MM.1S (cell line): ENCODE results near the gene C4orf33.

Source experiments
- DNase-seq: peaks from one replicate; pipeline ENCODE4 v3.0.0-alpha.2; 2015
- H2AFZ ChIP-seq: fragments of 300-600 bp; sonication (generic); 2 replicates; pipeline ENCODE4 v1.6.0; 2016; ENCODE audit warnings: antibody characterized with exemption, low read length
- H3F3A ChIP-seq: fragments of 300-600 bp; sonication (generic); 2 replicates; pipeline ENCODE4 v1.6.1; 2016; ENCODE audit warnings: mild to moderate bottlenecking, antibody characterized with exemption, low read length, moderate library complexity, mixed read lengths; ENCODE audit not compliant: insufficient read depth
- H3K27ac ChIP-seq: fragments of 300-600 bp; sonication (generic); 2 replicates; pipeline ENCODE4 v1.5.1; 2016; ENCODE audit warnings: mild to moderate bottlenecking, low read length
- H3K27me3 ChIP-seq: fragments of 300-600 bp; sonication (generic); replicated peaks from 2 replicates; pipeline ENCODE4 v1.6.0; 2016; ENCODE audit warnings: low read length; ENCODE audit not compliant: insufficient read depth
- H3K36me3 ChIP-seq: fragments of 300-600 bp; sonication (generic); replicated peaks from 2 replicates; pipeline ENCODE4 v1.6.1; 2016; ENCODE audit warnings: mild to moderate bottlenecking, low read length, mixed read lengths; ENCODE audit not compliant: insufficient read depth
- H3K4me1 ChIP-seq: fragments of 300-600 bp; sonication (generic); 2 replicates; pipeline ENCODE4 v1.6.1; 2016; ENCODE audit warnings: low read length, mixed read lengths
- H3K4me2 ChIP-seq: fragments of 300-600 bp; sonication (generic); 2 replicates; pipeline ENCODE4 v1.6.0; 2016; ENCODE audit warnings: low read depth, low read length
- H3K4me3 ChIP-seq: fragments of 300-600 bp; sonication (generic); 2 replicates; pipeline ENCODE4 v1.5.1; 2016; ENCODE audit warnings: low read length, mixed read lengths
- H3K79me2 ChIP-seq: fragments of 300-600 bp; sonication (generic); 2 replicates; pipeline ENCODE4 v1.6.1; 2016; ENCODE audit warnings: mixed run types, low read length, mixed read lengths
- H3K9ac ChIP-seq: fragments of 300-600 bp; sonication (generic); 2 replicates; pipeline ENCODE4 v1.6.1; 2016; ENCODE audit warnings: low read length, mixed read lengths
- H3K9me2 ChIP-seq: fragments of 300-600 bp; sonication (generic); replicated peaks from 2 replicates; pipeline ENCODE4 v1.6.1; 2016; ENCODE audit warnings: mild to moderate bottlenecking, low read length, mixed read lengths; ENCODE audit not compliant: insufficient read depth
- H3K9me3 ChIP-seq: fragments of 300-600 bp; sonication (generic); replicated peaks from 2 replicates; pipeline ENCODE4 v1.6.1; 2016; ENCODE audit warnings: mild to moderate bottlenecking, low read length, mixed read lengths; ENCODE audit not compliant: insufficient read depth
- H4K20me1 ChIP-seq: fragments of 300-600 bp; sonication (generic); 2 replicates; pipeline ENCODE4 v1.6.1; 2016; ENCODE audit warnings: mild to moderate bottlenecking, low read length, moderate library complexity, mixed read lengths; ENCODE audit not compliant: insufficient read depth
- EZH2 ChIP-seq: fragments of 300-600 bp; sonication (generic); optimal IDR thresholded peaks from 2 replicates; pipeline ENCODE3; 2017; ENCODE audit warnings: low read depth, mild to moderate bottlenecking, antibody characterized with exemption, low read length, mixed read lengths
- EZH2phosphoT487 ChIP-seq: fragments of 300-600 bp; sonication (generic); IDR thresholded peaks from 2 replicates; pipeline ENCODE4 v1.6.1; 2018; ENCODE audit warnings: antibody characterized with exemption, low read length
- TF ChIP-seq, protein P1 (sequence below): fragments of 300-600 bp; sonication (generic); IDR thresholded peaks from 2 replicates; pipeline ENCODE4 v1.5.1; 2016; ENCODE audit warnings: antibody characterized with exemption, low read length, mixed read lengths

Gene C4orf33

DNA sequence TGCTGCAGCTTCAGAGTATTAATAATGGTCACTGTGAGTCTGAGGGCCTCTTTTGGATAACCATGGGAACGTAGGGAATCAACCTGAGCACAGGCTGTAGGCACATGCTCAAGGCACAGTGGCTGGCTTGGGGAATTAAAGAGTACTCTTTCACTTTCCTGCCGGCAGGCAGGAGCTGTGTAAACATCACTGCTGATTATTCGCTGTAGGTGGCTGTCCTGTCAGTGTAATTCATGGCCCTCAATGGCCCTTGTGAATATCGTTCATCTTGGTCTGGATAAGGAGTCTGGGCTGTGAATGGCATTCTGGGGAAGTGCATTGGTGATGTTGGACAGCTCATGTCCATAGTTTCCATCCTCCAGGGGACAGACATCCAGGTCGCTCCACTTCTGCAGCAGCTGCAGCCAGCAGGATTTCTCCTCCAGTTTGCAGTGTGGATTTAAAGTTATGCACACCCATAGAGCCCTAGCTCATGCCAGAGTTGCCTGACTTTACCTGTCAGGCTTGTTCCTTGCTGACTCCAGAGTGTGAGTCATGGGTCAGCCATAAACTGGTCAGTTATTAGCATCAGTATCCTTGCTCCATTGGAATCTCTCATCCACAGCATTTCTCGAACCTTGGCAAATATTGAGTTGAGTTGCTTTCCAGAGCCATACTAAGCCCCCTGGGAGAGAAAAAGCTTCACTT is 43.0 kb downstream of the C4orf33 start:
- Histone ChIP-seq H3K27ac (no peak overlapping the region), H2AFZ (no peak overlapping the region), H3K4me2 (no peak overlapping the region), H3K79me2 (no peaks in the 10 kb centered on the region), H3K9ac (no peak overlapping the region), H3K4me1 (no peaks in the 10 kb centered on the region), H3K4me3 (no peak overlapping the region), H4K20me1 (no peaks in the 10 kb centered on the region), H3K9me2 (no peaks in the 10 kb centered on the region), H3K9me3 (no peaks in the 10 kb centered on the region), H3F3A (no peaks in the 10 kb centered on the region), H3K36me3 (no peaks in the 10 kb centered on the region), H3K27me3 (no peaks in the 10 kb centered on the region)
- TF ChIP-seq EZH2, result no peak
- TF ChIP-seq EZH2phosphoT487, result no peak
- TF ChIP-seq, protein P1, sequence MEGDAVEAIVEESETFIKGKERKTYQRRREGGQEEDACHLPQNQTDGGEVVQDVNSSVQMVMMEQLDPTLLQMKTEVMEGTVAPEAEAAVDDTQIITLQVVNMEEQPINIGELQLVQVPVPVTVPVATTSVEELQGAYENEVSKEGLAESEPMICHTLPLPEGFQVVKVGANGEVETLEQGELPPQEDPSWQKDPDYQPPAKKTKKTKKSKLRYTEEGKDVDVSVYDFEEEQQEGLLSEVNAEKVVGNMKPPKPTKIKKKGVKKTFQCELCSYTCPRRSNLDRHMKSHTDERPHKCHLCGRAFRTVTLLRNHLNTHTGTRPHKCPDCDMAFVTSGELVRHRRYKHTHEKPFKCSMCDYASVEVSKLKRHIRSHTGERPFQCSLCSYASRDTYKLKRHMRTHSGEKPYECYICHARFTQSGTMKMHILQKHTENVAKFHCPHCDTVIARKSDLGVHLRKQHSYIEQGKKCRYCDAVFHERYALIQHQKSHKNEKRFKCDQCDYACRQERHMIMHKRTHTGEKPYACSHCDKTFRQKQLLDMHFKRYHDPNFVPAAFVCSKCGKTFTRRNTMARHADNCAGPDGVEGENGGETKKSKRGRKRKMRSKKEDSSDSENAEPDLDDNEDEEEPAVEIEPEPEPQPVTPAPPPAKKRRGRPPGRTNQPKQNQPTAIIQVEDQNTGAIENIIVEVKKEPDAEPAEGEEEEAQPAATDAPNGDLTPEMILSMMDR, result no peak
- no peak for DNase-seq

DNA sequence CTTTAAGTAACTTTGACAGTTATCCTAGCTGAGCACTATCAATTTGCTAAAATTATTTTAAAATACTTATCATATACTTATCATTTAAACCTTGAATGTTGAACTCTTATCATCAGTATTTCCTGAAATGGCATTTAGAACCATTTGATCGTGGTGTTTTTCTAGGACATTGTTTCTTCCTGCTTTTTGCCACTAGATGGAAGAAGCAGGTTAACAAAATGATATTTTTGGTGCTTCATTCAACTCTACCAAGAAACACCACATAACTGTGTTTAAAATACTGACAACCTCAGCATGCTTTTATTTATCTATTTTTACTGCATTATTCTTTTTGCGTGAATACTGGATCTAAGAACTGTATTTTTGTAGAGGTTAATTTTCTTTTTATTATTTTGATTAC is 44.6 kb downstream of the C4orf33 start:
- H3K79me2 ChIP-seq, result no peaks in the 10 kb centered on the region
- no peak overlapping the region for H2AFZ ChIP-seq
- H3K27me3 ChIP-seq, result no peaks in the 10 kb centered on the region
- H3K4me3 ChIP-seq, result no peak overlapping the region
- H3K36me3 ChIP-seq, result no peaks in the 10 kb centered on the region
- H3K9me3 ChIP-seq, result no peaks in the 10 kb centered on the region
- H3F3A ChIP-seq, result no peaks in the 10 kb centered on the region
- H4K20me1 ChIP-seq, result no peaks in the 10 kb centered on the region
- no peak for DNase-seq
- no peak overlapping the region for H3K4me2 ChIP-seq
- H3K4me1 ChIP-seq, result no peaks in the 10 kb centered on the region
- TF ChIP-seq, protein P1, result no peak
- no peaks in the 10 kb centered on the region for H3K9me2 ChIP-seq
- no peak overlapping the region for H3K27ac ChIP-seq
- H3K9ac ChIP-seq, result no peak overlapping the region

DNA sequence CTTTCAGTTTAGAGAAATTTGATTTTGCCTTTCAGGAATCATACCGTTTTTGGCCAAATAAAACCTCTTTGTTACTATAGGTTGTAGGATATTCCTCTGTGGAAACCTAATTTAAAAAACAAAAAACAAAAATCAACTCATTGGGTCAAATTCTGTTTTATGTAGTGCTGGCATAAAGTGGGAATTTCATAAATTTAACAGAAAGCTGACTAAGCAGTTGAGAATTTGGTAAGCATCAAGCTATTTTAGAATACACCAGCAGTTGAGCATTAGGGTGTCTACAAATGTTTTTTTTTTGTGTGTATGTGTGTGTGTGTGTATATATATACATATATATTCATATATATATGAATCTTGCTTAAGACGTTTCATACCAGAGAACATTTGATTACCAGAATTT is 47.4 kb downstream of the C4orf33 start:
- no peak overlapping the region for H2AFZ ChIP-seq
- H3K36me3 ChIP-seq, result no peaks in the 10 kb centered on the region
- no peaks in the 10 kb centered on the region for H3K4me1 ChIP-seq
- H4K20me1 ChIP-seq, result no peaks in the 10 kb centered on the region
- no peak overlapping the region for H3K9ac ChIP-seq
- H3K79me2 ChIP-seq, result no peaks in the 10 kb centered on the region
- no peak overlapping the region for H3K4me2 ChIP-seq
- no peak overlapping the region for H3K4me3 ChIP-seq
- no peak for DNase-seq
- TF ChIP-seq, protein P1, result no peak
- TF ChIP-seq EZH2 (no peak), EZH2phosphoT487 (no peak)
- no peaks in the 10 kb centered on the region for H3K9me2 ChIP-seq
- H3K27me3 ChIP-seq, result no peaks in the 10 kb centered on the region
- no peaks in the 10 kb centered on the region for H3F3A ChIP-seq
- no peaks in the 10 kb centered on the region for H3K9me3 ChIP-seq
- H3K27ac ChIP-seq, result no peak overlapping the region
